Thoracic aorta (tissue), 2 donors: ENCODE results near the gene PTPRM. TPM values are rescaled to one million over a fixed set of nuclear protein-coding genes. Genes with fewer than 3 reads are reported as not detected.

Experiments used
- ATAC-seq: fragments of 150-250 bp; one replicate; pipeline ENCODE4 v1.8.0; 2017; ENCODE audit warnings: low read depth; ENCODE audit not compliant: insufficient number of reproducible peaks, low FRiP score
- DNase-seq: peaks from one replicate; pipeline ENCODE4 v3.0.0-alpha.2; 2020; ENCODE audit warnings: low spot score
- H3K27ac ChIP-seq, 2 donors: fragments of 200-600 bp; sonication (generic); 1 replicate in 1 of 2; 2 replicates in 1 of 2; pipeline ENCODE4 v1.5.1; 2016; ENCODE audit warnings: mild to moderate bottlenecking in 2 of 2, moderate library complexity in 2 of 2
- H3K27me3 ChIP-seq: fragments of 200-600 bp; sonication (generic); replicated peaks from 2 replicates; pipeline ENCODE4 v1.6.0; 2016; ENCODE audit warnings: mild to moderate bottlenecking; ENCODE audit not compliant: insufficient read depth
- H3K36me3 ChIP-seq: fragments of 200-600 bp; sonication (generic); one replicate; pipeline ENCODE4 v1.5.1; 2016
- H3K4me1 ChIP-seq, 2 donors: fragments of 200-600 bp; sonication (generic); 1 replicate in 1 of 2; 2 replicates in 1 of 2; pipeline versions ENCODE4 v1.5.1 to v1.6.0; 2016; ENCODE audit warnings: low read depth in 2 of 2, mild to moderate bottlenecking in 1 of 2; ENCODE audit not compliant: control insufficient read depth in 1 of 2
- H3K4me3 ChIP-seq: fragments of 200-600 bp; sonication (generic); 2 replicates; pipeline ENCODE4 v1.5.1; 2016; ENCODE audit warnings: mild to moderate bottlenecking
- H3K9me3 ChIP-seq: fragments of 200-600 bp; sonication (generic); 2 replicates; pipeline ENCODE4 v1.5.1; 2016
- CTCF ChIP-seq: fragments of 200-600 bp; sonication (generic); IDR thresholded peaks from one replicate; pipeline ENCODE4 v1.5.1; 2019; ENCODE audit warnings: antibody characterized with exemption
- total RNA-seq, 2 donors: library from RNA; depleted of rRNA; stranded (reverse); fragments of >200 nt; gene quantifications; one replicate each; pipeline versions ENCODE4 v1.1.0 to v1.2.3, GENCODE V29; 2016

PTPRM gene
- total RNA-seq, 2 donors from 2014 or later: 90.3 to 102 TPM

GRCh38 chr18:7807936-7808453 lies 240.9 kb downstream of the PTPRM start:
- ATAC-seq (no peak), DNase-seq (no peak)
- Histone ChIP-seq H3K9me3 (no peaks in the 10 kb centered on the region), H3K4me1 (peaks cover 5 to 23% of the 10 kb centered on the region in 2 donors), H3K36me3 (no peaks in the 10 kb centered on the region), H3K27me3 (no peaks in the 10 kb centered on the region), H3K4me3 (no peak overlapping the region), H3K27ac (no peak overlapping the region)
- TF ChIP-seq CTCF: no peak

- no peak for TF ChIP-seq CTCF
- H3K4me3 ChIP-seq: no peak overlapping the region
- DNase-seq (no peak), ATAC-seq (no peak)
- H3K27me3 ChIP-seq: no peaks in the 10 kb centered on the region
- H3K9me3 ChIP-seq: no peaks in the 10 kb centered on the region
- no peak overlapping the region for H3K27ac ChIP-seq
- H3K4me1 ChIP-seq: peaks cover 5 to 24% of the 10 kb centered on the region in 2 donors
- no peaks in the 10 kb centered on the region for H3K36me3 ChIP-seq
Observed at GRCh38 chr18:7808992-7809391, 241.9 kb downstream of the PTPRM start.

GRCh38 chr18:7809455-7809854 lies 242.3 kb downstream of the PTPRM start:
- no peak for ATAC-seq
- H3K36me3 ChIP-seq: no peaks in the 10 kb centered on the region
- peaks cover 3% of the 10 kb centered on the region for H3K9me3 ChIP-seq
- no peaks in the 10 kb centered on the region for H3K27me3 ChIP-seq
- H3K27ac ChIP-seq: no peak overlapping the region
- H3K4me3 ChIP-seq: no peak overlapping the region
- H3K4me1 ChIP-seq: peaks cover 5 to 24% of the 10 kb centered on the region in 2 donors
- DNase-seq: no peak
- no peak for TF ChIP-seq CTCF

- no peak for ATAC-seq
- no peak for TF ChIP-seq CTCF
- H3K4me3 ChIP-seq: no peak overlapping the region
- no peak overlapping the region for H3K27ac ChIP-seq
- H3K9me3 ChIP-seq: peaks cover 8% of the 10 kb centered on the region
- H3K4me1 ChIP-seq: peaks cover 5 to 24% of the 10 kb centered on the region in 2 donors
- DNase-seq: no peak
- H3K36me3 ChIP-seq: no peaks in the 10 kb centered on the region
- no peaks in the 10 kb centered on the region for H3K27me3 ChIP-seq
Observed at GRCh38 chr18:7809978-7810377, 242.9 kb downstream of the PTPRM start.

GRCh38 chr18:7812431-7813063 lies 245.4 kb downstream of the PTPRM start:
- H3K27ac ChIP-seq: no peak overlapping the region
- no peak for TF ChIP-seq CTCF
- ATAC-seq: peak; percentile 82

More at GRCh38 chr18:7812431-7813063, 245.4 kb downstream of the PTPRM start:
- no peaks in the 10 kb centered on the region for H3K27me3 ChIP-seq
- no peak overlapping the region for H3K4me3 ChIP-seq
- H3K9me3 ChIP-seq: peaks cover 12% of the 10 kb centered on the region
- no peaks in the 10 kb centered on the region for H3K36me3 ChIP-seq
- DNase-seq: no peak
- peaks cover 5 to 24% of the 10 kb centered on the region in 2 donors for H3K4me1 ChIP-seq
